Measurements from ENCODE around the gene MYH7.

DNA sequence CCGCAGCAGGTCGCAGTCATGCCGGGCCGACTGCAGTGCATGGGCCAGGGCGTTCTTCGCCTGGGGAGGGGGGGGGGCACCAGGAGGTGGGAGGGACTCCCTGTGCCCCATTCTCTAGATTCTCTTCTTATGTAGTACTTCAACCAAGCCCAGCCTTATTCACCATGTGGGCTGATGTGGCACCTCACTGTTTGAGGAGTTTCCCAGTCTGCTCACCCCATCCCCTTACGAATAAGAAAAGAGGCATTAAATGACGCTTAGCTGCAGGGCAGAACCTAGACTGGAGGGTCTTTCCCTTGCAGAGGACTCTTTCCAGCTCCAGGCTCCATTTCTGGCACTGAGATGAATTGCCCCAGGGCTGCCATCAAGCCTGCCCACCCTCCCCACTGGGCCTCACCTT, 46.5 kb downstream of the MYH7 start:
- TF ChIP-seq, protein P1, sequence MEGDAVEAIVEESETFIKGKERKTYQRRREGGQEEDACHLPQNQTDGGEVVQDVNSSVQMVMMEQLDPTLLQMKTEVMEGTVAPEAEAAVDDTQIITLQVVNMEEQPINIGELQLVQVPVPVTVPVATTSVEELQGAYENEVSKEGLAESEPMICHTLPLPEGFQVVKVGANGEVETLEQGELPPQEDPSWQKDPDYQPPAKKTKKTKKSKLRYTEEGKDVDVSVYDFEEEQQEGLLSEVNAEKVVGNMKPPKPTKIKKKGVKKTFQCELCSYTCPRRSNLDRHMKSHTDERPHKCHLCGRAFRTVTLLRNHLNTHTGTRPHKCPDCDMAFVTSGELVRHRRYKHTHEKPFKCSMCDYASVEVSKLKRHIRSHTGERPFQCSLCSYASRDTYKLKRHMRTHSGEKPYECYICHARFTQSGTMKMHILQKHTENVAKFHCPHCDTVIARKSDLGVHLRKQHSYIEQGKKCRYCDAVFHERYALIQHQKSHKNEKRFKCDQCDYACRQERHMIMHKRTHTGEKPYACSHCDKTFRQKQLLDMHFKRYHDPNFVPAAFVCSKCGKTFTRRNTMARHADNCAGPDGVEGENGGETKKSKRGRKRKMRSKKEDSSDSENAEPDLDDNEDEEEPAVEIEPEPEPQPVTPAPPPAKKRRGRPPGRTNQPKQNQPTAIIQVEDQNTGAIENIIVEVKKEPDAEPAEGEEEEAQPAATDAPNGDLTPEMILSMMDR (IDR thresholded peaks at IDR 0.05; ENCODE audit: insufficient read depth, low read length, poor library complexity, severe bottlenecking), result no peak
- TF ChIP-seq EZH2phosphoT487 (conservative IDR thresholded peaks at IDR 0.05; ENCODE audit: low read length), result no peak
